HG02885 (cell line): ENCODE measurements around the gene AOPEP.
A peak's percentile ranks its signal among the peaks of the same experiment; 100 is the strongest.

ENCODE experiments used
- ATAC-seq: cut with Tn5 transposase; IDR thresholded peaks from one replicate; pipeline ENCODE4 v1.9.1; 2021; ENCODE audit warnings: mild to moderate bottlenecking; ENCODE audit not compliant: unreplicated experiment, poor library complexity

AOPEP gene

DNA sequence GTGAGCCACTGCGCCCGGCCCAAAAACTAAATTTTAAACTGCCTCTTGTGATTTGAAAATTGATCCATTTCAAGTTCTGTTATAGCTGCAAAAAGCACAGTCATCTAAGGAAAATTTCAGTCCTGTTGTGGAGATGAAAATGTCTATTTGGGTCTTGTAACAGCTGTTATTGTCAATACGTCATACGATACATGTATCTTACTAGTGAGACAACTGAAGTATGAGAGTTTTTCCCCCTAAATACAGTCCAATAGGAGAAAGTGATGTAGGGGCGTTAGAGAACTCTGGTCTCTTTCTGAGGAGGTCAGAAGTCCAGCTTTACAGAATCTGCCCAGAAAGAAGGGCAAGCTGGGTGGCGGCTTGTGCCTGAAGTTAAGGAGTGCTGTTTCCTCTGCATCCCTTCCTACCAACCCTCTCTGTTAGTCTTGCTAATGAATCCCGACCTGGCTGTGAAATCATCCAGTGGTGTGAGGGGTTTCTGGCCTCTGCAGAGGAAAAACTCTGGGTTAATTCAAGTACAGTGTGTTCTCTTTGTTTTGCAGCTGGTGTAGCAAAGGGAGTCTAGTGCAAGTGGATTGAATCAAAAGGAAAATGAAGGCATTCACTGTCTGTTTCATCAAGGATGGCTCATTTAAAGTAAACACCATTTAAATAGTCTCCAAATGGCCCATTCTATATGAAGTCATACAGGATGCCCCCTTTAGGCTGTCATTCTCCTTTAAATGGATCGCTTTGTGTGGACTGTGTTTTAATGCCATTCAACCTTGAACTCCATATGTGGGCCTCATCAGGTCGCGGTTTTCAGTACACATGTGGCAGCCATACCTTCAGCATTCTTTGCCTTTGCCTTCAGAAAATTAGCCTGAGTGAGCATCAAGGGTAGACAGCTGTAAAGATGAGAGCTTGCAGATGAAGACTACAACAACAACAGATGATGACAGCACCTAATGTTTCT, 59.0 kb downstream of the AOPEP start:
- ATAC-seq = no peak

DNA sequence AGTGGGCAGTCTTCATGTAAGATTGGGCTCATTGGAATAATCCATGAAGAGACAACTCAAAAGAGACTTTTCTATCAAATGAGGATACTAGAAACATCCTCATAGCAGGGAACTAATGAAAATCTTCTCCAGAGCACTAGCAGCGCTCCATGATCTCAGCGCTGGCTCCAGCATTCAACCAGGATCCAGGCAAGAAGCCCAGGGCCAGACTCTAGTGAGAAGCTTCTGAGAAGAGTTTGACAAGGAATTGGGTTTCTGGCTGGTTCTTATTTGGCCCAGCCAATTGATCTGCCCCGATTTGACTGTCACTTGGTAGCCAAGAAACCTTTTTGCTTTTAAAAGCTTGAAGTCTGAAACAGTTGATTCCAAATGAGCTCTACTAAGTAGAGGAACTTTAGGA, 60.1 kb downstream of the AOPEP start:
- no peak for ATAC-seq

DNA sequence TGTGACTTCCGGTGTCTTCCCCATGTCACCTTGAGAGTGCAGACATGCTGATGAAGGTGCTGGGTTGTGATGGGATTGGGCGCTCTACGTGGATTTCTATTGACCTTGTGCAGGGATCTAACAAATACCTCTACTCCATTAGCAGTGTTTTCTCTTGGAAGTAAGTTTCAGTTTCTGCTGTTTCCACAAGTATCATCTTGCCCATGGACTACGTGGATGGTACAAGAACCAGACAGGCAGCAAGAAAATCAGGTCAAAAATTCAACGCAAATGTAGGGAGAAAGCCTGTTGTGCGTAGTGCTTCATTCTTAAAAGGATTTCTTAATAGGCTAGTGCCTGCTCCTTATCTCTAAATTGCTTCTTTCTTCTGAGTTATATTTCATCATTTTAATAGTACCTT, 60.8 kb downstream of the AOPEP start:
- ATAC-seq = no peak

DNA sequence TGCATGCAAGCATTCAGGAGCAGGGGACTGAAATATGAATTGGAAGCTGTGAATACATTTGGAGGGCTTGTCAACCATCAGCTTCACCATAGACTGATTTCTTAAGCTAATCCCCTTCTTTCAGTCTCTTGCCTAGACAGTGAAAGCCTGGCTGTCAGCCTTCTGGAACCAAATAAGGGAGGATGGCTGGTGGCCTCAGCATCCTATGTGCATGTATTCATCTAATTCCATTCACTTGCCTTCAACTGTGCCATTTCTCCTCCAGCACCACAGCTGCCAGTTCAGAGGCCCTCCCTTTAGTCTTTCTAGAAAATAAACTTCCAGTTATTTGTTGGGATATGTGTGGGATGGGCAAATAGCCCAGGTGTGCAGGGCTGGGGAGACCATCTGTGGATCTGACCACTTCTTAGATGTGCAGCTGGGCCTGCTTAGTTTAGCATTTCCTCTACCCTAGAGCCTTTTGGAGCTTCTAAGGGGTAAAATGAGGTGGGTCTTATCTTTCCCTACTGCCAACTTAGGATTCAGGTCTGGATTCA, 62.1 kb downstream of the AOPEP start:
- no peak for ATAC-seq

DNA sequence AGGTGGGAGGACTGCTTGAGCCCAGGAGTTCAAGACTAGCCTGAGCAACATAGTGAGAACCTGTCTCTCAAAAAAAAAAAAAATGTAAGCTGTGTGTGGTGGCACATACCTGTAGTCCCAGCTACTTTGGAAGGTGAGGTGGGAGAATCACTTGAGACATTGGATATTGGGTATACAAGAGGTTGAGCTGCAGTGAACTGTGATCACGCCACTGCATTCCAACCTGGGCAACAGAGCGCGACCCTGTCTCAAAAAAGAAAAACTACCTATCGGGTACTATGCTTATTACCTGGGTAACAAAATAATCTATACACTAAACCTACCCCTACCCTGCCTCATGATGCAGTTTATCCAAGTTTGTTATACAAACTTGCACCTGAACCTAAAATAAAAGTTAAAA, 64.9 kb downstream of the AOPEP start:
- no peak for ATAC-seq

DNA sequence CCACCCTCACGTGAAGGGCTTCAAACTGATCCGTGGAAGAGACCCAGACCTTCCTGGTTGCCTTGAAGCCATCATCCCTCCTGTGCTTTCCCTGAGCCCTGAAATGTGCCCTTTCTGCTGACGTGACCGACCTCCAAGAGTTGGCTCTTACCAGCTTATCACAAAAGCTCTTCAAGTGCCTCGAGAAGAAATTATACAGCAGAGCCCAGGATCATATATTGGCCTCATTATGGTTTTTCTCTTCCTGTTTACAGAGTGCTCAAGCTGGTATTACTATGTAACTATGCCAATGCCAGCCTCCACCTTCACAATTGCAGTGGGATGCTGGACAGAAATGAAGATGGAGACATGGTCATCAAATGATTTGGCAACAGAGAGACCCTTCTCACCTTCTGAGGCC, 66.0 kb downstream of the AOPEP start:
- ATAC-seq = no peak

DNA sequence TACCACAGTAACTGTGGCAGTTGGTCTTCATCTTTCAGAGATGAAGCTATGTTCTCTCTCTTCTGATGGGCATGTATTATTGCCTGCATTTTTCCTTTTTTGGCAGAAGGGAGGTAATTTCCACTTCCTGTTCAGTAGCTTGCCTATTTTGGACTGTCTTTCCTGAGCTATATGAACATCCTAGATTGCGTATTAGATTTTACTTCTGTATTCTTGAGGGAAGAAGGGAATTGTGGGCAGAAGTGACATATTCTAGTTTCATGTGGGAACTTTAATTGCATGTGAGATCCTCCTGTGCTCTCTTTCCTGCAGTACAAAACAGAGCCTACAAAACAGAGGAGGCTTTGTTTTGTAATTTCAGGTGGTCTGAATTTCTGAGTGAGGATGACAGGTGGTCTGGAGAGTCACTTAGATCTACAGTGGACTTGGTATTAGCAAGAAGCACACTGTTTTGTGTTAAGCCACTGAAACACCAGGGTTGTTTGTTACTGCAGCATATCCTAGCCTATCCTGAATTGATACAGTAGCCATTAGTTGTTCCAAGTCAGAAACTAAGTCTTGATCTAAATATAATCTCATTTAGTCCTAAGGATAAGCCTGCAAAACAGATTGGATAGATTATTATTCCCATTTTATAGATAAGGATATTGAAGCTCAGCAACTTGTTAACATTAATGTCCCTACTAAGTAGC, 68.1 kb downstream of the AOPEP start:
- ATAC-seq = no peak

DNA sequence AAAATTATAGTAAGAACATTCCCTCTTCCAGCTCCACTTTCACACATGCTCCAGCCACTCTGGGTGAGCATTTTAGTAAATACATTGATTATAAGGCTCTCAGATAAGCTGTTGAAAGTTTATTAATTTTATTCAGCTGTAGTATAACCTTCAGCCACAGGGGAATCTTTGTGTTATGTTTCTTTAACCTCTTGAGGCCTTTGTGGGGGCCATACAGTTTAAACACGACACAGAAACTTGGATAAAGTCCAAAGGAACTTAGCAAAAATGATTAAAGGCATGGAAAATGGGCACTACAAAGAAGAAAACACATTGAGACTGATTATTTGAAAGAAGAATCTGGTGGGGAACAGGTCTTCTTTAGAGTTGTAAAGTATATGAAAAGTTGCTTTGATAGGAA, 70.2 kb downstream of the AOPEP start:
- no peak for ATAC-seq

DNA sequence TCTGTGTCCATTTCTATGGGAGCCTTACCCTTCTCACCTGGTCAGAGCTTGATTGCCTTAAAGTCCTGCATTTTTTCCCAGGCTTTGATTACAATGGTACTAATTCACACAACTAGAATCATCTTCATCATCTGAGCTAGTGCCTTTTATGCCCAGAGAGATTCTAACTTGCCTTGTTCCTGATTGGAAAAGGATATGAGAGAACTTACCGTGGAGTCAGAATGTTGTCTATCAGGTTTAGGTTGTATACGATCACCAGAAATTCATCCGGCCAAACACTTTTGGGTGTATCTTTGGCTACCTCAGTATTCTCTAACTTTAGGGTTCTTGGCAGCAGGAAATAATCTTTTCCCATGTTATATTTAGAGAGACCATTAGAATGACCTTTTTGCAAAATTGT, 71.7 kb downstream of the AOPEP start:
- no peak for ATAC-seq

DNA sequence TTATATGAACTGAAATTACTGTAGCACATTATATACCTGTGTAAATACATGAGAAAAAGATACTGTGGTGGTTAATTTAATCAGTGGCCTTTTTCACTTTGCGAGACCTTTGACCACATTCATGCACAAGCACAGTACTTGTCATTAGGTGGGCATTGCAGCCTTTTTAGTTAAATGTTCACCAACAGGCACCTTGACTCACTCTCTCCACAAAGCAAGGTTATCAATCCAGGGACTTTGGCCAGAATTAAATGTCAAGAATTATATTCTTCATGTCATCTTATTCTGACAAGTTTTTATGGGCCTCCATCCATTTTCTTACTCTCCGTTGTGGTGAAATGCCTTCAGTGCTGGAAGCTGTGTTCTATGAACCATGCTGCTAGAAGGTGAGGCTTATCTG, 72.2 kb downstream of the AOPEP start:
- no peak for ATAC-seq

DNA sequence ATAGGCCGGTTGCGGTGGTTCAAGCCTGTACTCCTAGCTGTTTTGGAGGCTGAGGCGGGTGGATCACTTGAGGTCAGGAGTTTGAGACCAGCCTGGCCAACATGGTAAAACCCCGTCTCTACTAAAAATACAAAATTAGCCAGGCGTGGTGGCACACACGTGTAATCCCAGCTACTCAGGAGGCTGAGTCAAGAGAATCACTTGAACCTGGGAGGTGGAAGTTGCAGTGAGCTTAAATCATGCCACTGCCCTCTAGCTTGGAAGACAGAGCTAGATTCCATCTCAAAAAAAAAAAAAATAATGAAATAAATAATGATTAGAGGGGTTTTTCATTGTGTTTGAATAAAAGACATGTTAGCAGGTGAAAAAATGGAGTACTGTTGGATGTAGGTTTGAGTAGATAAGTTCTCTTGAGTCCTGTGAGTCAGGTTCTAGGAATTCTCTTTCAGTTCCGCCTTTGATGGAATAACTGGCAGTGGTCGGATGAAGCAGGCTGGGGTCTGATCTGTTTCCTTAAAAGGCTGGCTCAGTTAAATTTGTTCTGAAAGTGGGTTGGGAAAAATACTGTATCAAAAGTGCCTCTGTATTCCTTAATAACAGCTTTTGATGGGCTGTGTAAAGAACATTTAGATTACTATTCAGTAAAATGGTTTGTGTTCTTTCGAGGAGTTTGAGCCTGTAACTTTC, 73.2 kb downstream of the AOPEP start:
- no peak for ATAC-seq

DNA sequence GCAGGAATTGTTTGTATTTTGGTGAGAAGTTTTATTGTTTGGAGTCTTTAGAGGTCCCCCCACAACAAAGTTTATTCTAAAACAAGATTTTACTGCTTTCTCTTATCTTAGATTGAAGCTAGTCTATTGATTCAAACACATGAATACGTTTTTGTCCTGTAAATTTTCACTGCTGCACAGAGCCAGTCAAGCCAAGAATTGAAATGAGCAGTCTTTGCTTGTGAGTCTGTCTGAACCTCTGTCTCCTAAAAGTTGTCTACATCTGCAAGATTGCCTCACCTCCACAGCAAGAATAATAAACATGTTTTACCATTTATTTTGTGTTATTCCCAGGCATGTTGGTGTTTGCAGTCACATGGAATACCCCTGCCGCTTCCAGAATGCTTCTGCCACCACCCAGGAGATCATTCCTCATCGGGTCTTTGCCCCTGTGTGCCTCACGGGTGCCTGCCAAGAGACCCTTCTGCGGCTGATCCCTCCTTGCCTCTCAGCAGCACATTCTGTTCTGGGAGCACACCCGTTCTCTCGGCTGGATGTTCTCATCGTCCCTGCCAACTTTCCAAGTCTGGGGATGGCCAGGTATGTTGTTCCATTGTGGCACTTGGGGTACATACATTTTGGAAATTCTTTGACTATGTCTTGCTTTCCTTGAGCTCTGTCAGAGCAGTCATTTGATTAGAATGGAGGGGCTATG, 74.1 kb downstream of the AOPEP start:
- ATAC-seq = no peak

DNA sequence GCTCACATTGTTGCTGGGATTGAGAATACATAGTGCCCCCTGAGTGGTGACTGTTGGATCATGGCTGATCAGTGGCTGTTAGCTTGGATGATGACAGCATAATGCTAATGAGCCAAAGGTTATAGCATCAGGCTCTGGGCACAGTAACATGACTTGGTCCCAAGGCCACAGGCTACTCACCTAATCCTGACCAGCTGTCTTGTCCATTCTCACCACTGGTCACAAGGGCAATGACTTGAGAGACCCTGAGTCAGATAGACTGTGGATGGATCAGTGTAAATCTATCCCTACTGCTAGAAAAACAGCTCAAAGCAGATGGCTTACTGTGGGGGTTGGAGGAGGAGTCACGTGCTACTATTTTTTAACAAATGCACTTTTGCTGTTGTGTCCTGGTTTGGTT, 74.7 kb downstream of the AOPEP start:
- no peak for ATAC-seq

DNA sequence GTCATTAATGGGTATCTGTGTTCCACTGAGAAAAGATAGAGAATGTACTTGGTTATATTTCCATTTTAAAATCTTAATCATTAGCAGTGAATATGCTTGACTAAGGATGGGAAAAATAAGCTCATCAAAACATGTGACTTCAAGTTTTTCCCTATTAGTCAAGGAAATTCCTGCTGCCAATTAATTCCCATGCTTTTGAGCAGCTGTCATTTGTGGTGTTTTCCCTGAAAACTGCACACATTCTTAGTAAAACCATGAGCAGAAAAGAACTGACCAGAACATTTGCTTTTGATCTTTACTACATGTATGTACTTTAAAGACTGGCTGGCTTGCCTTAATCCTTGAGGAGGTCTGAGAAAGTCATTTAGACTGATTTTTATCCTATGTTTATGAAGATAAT, 75.2 kb downstream of the AOPEP start:
- no peak for ATAC-seq

DNA sequence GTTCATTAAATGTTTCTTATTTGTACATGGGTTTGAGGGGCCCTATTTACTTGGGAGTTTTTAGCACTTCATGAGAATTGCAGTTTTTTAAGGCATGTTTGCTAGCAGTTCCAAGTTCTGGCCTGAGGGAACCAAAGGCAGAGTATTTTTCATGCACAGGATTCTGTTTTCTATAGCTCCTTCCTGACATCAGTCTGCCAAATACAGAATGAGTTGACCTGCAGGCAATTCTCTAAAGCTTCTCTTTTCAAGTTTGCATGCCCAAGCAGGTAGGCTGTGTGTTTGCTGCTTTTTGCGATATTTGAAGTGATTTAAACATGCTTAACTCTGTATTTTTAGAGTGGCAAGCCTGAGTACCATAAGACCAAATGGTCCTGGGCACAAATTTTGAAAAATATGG, 75.8 kb downstream of the AOPEP start:
- ATAC-seq = no peak

DNA sequence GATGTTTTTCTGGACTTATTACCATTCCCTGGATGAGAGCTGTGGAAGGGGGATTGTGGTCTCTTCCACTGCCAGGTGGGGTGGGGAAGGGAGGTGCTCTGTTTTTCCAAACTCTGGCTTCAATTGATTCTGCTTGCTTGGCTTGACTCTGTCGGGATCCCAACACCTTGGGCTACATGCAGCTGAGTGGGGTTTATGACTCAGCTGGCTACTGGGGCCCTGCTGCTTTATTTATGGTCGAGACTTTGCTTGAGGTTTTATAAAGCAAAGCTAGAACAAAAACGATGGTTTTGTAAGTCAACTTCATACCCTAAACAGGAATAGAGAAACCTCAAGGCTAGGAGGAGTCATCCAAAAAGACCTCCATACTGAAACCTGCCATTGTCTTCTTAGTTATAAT, 76.3 kb downstream of the AOPEP start:
- ATAC-seq = peak; percentile 74

DNA sequence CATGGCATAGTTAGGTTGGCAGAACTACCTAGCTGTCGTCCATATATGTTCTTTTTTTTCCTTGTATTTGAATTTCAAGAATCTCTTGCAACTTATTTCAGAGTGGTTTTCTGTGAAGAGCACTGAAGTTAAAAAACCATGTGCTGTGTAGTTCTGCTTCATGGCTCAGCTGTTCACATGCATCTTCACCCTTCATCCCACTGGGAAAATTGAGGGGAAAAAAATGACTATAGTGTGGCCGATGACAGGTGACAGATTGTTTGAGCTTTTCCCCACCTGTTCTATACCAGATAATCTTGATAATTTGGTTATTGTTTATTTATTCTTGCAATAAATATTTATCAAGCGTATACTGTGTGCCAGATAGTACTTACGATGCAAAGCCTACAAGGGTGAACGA, 77.8 kb downstream of the AOPEP start:
- ATAC-seq = no peak

DNA sequence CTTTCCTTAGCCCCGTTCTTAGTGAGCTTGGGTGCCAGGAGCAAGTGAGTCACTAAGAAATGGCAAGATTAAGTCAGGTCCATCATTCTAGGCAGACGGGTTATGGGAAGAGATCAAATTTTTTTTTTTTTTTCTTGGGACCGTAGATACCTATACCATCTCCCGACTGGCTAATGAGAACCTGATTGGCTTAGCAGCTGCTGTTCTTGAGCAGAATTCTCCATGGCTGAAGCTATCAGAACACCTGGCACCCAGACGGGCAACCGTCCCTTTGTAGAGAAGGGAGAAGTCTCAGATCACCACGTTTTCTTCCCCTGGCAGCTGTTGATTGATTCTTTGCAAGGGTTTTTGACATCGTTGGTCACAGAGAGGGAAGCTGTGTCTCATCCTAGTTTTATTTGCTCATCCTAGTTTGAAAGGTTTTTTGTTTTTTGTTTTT, 78.6 kb downstream of the AOPEP start:
- ATAC-seq = no peak

DNA sequence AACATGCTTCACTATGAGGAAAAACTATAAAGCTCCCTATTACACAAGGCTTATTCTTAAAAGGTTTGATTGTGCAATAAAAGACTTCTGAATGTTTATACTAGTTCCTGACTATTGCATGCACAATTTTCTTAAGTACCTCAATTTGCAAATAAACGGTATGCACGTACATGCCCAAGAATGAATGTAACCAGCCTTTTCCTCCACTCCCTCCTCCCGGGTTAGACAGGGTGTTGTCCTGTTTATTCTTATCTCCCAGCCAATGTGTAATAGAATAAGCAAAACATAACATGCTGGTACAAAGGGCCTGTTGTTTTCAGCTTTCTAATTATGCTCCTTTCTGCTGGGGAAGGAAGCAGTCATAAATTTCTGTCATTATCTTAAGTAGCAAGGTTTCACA, 79.1 kb downstream of the AOPEP start:
- ATAC-seq = no peak

DNA sequence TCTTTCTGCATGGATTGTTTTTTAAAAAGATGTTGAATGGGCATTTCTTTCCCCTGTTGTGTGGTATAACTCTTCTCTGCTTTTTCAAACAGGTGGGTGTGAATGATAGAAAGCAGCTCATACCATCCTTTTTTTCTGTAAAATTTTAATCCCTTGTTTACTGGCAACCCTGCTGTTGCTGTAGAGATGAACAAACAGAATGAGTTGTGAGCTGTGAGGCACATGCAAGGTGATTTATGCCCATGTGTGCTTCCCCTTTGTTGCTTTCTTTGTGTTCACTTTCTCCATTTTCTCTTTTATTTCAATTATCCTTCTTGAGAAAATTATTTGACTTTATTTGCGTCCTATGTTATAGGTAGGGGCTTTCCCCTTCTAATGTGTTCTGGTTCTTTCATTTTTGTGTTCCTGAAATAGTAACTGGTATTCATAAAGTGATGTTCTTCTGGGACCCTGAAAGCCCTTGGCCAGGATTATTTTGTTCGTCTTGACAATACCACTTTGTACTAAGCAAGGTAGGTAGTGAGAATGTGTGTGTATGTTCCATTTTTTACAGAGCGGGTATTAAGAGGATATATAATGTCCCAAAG, 79.9 kb downstream of the AOPEP start:
- ATAC-seq = no peak
